Lower leg skin (tissue), 3 donors: ENCODE results near the gene ABITRAM.

ENCODE experiments used
- CTCF ChIP-seq, 3 donors: fragments of 450-650 bp; IDR thresholded peaks; one replicate each; pipeline ENCODE4 v1.5.1; 2016; ENCODE audit warnings: antibody characterized with exemption in 3 of 3, mild to moderate bottlenecking in 3 of 3, moderate library complexity in 2 of 3
- POLR2A ChIP-seq, 2 donors: fragments of 450-650 bp; IDR thresholded peaks; one replicate each; pipeline ENCODE4 v1.6.1; 2016 to 2017; ENCODE audit warnings: antibody characterized with exemption in 2 of 2, mild to moderate bottlenecking in 1 of 2, moderate library complexity in 1 of 2

GRCh38 chr9:108956022-108956630 is 21.9 kb downstream of the ABITRAM start:
- TF ChIP-seq POLR2A (IDR thresholded peaks at IDR 0.05) (no peak), CTCF (IDR thresholded peaks at IDR 0.05) (no peak)
